Measurements from ENCODE around the gene SIX1.

GRCh38 chr14:60645126-60645741 lies 4.0 kb downstream of the SIX1 start:
- TF ChIP-seq CTCF (IDR thresholded peaks at IDR 0.05) (no peak), POLR2A (IDR thresholded peaks at IDR 0.05) (no peak), POLR2AphosphoS5 (IDR thresholded peaks at IDR 0.05; ENCODE audit: insufficient read depth in 1 of 2, low read depth in 1 of 2) (no peak)

All from vagina (tissue), 2 donors.